ENCODE data around the gene ISM1. TPM values are rescaled to one million over a fixed set of nuclear protein-coding genes. Genes with fewer than 3 reads are reported as not detected.

Gene ISM1
- total RNA-seq, 1 donor from 2014 or later = 0.29 TPM

DNA sequence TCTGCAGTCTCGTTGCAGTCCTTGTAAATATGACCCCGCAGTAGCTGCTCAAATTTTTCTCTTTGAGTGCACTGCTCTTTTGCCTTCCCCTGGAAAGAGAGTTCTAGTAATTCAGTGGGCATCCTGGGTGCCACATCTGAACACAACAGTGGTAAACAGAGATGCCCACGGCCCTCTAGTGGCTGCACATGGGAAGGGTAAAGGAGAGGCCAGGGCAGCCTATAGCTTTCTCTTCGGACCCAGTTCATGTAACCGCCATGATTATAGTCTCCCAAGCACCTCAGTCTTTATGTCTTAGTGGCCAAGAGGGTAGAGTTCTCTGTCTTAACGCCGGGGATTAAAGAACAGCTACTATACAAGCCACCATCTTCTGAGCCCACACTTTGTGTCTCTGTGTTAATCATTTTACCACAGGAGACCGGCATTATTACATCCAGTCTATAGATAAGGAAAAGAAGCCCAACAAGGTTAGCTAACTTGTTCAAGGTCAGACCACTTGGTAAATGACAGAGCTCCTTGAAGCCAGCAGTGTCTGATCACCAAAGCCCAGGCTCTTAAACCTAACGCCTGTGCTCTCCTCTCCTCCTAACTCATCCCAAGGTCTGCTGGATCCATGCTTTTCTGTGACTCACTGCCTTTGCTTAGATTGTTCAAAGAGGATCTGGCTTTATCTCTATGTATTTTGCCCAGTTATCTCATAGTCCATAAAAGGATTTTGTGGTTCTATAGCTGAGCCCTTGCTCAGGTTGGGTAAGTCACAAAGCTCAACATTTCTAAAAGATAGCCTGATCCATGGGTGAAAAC is 81.8 kb downstream of the ISM1 start:
- DNase-seq (ENCODE audit: extremely low read depth, low read depth, low spot score) = no peak

DNA sequence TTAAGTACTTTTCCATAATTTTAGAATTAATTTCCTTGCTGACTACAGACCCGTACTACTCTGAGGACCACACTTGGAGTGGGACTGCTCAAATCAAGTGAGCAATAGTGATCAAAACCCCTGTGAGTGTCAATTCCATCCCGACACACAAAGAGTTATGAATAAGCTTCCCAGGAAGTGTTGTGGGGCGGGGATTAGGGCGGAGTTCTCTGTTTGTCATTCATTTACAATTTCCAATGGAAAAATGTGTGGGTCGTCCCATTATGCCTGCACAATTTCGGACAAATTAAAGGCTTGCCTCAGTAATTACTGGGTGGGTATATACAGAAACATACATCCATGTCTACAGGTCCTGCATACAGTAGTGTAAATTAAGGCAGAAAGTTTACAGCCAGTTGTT is 84.2 kb downstream of the ISM1 start:
- DNase-seq (ENCODE audit: extremely low read depth, low read depth, low spot score) = no peak

DNA sequence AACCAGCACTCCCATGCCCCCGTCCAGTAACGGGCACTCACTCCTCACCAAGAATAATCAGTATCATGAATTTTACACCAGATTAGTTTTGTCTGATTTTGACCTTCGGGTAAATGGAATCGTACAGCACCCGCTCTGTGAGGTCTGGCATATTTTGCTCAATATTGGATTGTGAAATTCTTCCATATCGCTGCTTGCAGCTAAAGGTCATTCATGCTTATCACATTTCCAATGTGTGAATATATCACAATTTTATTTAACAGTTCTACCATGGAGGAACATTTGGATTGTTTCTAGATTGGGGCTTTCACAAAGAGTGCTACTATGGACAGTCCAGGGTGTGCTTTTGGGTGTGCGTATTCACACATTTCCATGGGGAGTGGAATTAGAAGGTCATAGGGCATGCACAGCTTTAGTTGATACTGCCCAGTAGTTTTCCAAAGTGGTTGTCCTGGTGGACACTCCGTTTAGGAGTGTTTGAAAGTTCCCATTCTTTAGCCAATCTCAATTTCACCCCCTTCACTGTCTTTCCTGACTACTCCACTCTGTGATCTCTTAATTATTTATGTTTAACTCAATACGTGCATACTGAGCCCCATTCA is 86.6 kb downstream of the ISM1 start:
- no peak for DNase-seq (ENCODE audit: extremely low read depth, low read depth, low spot score)

DNA sequence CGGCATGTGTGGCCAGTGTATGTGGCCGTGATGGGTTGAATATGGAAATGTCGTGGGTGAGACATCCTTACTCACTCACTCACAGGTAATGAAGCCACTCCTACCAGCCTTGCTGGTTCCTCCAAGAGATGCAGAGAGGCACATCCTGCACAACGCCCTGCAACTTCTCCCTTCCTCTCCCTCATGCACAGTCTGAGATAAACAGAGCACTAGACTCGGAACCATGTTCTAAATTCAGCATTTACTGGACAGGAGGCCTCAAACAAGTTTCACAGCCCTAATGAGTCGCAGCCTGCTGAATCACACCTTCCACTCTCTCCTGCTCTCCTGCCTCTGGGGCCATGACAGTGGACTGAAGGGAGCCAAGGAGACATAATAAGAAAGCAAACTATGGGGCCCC is 91.2 kb downstream of the ISM1 start:
- DNase-seq (ENCODE audit: extremely low read depth, low read depth, low spot score) = no peak

DNA sequence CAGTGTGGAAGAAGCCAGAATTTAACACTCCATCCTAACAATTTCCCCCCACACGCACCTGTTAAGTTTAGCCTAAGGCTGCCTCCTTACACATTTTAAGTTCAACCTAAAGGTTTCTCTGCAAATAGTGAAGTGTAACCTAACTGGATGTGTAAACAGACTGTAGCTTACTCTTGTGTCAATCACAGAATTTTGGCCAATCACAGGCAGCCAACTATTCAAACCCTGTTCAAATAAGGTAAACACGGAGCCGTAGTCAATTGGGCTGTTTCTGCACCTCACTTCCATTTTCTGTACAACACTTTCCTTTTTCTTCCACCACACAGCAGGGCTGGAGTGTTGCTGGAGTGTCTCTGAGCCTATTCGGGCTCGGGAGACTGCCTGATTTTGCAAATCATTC is 92.1 kb downstream of the ISM1 start:
- DNase-seq (ENCODE audit: extremely low read depth, low read depth, low spot score) = no peak

DNA sequence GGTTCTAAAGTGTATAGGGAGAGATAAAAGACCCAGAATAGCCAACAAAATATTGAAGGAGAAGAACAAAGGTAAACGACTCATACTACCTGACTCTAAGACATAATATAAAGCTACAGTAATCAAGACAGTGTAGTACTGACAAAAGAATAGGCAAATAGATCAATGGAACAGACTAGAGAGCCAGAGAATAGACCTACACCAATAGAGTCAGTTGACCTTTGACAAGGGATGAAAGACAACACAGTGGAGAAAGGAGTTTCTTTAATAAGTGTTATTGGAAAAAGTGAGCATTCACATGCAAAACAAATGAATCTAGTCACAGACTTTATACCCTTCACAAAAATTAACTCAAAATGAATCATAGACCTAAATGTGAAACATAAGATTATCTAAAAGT is 96.4 kb downstream of the ISM1 start:
- DNase-seq (ENCODE audit: extremely low read depth, low read depth, low spot score) = no peak

DNA sequence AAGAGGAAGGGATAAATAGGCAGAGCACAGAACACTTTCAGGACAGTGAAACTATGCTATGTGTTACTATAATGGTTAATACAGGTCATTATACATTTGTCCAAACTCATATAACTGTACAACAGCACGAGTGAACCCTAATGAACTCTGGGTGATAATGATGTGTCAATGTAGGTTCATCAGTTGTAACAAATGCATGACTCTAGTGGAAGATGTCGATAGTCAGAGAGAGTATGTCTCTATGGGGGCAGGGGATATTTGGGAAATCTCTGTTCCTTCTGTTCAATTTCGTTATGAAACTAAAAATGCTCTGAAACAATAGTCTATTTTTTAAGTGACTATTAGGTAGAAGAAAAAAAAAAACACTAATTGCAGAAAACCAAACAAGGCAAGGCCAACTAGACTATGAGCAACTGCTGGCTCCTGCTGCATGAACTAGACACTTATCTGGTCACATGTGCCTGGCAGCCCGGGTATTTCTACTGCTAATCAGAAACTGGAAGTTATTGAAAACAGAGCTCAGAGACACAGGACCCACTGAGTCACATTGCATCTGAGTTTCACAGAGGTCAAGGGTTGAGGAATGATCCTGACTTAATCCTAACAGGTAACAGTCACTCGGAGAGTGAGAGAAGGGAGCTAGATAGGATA is 97.9 kb downstream of the ISM1 start:
- no peak for DNase-seq (ENCODE audit: extremely low read depth, low read depth, low spot score)

DNA sequence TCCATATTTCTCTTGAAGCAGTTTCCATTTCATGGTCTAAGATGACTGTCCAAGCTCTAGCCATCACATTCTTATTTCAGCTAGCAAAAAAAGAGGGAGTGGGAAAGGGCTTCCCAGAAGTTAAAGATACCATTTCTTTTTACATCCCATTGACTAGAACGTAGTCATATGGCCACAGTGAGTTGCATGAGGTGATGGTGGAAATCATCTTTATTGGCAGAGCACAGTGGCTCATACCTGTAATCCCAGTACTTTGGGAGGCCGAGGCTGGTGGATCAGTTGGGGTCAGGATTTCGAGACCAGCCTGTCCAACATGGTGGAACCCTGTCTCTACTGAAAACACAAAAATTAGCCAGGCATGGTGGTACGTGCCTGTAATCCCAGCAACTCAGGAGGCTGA is 99.6 kb downstream of the ISM1 start:
- DNase-seq (ENCODE audit: extremely low read depth, low read depth, low spot score) = no peak

DNA sequence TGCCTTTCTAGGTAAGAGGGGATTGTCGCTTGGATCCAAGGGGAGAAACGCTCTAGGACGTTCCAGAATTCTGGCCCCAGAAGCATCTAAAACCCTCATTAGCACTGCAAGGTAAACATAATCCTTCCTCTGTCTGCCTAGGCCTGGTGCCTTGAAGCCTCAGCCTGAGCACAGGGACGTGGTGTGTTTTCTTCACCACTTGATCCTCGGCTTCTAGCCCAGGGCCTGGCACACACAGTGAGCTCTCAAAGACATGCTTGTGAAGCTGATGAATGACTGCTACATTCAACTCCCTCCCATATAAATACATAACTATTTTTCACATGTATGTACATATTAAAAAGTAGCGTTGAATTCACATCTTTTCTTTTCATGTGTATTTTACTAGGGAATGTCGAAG is 100.3 kb downstream of the ISM1 start:
- no peak for DNase-seq (ENCODE audit: extremely low read depth, low read depth, low spot score)

DNA sequence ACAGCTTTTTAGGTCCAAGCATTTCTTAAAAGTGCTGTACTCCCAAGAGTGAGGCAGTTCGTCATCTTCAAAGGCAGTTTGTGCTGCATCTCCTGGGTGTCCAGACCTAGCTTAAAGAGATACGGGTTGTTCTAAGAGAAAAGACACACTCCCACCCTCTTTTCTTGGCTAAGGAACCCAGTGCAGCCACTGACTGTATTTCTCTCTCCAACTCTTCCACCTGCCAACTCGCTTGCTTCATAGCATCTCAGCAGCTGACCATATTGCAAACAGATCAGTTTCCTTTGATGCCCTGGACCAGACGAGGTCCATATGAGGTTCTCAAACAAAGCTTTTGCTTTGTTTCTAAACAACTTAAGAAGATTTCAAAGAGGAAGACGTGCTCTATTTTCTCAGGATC is 101.1 kb downstream of the ISM1 start:
- no peak for DNase-seq (ENCODE audit: extremely low read depth, low read depth, low spot score)

DNA sequence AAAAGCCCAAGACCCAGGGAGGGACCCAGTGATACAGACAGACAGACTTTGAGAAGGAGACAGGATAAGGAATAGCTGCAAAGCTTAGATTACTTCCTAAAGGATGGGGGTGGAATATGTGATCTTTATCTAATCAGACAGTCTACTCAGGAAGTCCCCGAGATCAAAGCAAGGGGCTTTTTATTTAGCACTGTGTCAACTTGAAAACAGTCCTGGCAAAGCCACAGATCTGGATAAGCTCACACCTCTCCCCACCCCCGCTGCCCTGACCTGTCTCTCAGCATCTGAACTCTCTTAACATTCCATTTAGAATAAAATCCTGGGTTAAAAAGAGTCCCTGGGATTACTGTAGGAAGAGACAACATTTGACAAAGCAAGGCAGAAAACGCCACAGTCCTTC is 101.5 kb downstream of the ISM1 start:
- no peak for DNase-seq (ENCODE audit: extremely low read depth, low read depth, low spot score)

DNA sequence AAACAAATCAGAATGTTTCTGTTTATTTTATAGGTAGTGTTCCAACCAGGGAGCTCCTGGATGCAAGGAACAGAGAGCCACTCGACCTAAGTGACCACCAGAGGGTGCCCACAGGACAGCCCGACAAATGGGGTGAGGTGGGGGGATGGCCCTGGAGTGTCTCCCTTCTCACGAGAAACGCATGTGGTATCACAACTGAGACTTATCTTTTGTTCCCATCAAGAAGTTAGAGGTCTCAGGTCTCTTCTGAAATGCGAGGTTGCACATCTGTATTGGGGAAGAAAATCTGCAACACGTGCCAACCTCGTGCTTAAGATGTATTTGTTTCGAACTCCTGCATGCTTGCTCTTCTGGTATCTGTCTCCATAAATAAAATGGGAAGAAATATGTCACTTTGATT is 104.0 kb downstream of the ISM1 start:
- no peak for DNase-seq (ENCODE audit: extremely low read depth, low read depth, low spot score)

DNA sequence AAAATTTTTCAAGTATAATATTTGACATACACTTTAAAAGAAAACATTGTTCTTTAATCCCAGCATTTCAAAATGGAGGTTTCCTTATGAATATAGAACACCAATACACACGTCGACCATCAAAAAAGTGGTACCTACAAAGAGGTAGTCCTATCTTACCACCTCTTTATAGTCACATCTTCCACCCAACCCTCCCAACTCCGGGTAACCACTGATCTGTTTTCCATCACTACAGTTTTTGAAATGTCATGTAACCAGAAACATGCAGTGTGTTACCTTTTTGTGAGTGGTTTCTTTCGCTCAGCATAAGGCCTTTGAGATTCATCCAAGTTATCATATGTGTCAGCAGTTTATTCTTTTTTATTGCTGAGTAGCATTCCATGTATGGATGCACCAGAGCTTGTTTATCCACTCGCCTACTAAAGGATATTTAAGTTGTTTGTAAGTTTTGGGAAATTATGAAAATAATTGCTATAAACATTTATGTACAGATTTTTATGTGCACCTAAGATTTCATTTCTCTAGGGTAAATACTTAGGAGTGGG is 104.8 kb downstream of the ISM1 start:
- DNase-seq (ENCODE audit: extremely low read depth, low read depth, low spot score) = no peak

DNA sequence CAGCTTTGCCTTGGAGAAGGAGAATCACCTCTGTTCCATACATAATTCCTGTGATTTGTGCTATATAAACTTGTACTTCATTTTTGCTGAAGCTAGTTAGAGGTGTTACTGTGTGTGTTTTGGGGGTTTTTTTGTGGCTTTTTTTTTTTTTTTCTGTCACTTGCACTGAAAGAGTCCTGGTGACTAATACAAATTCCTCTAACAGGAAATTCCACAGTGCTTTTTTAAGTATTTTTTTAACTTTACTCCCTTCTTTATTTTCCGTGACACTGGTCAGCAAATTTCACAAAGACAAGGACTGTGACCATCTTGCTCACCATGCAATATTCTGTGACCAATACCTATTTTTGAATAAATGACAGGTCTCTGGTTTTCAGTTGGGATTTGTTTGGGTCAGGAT is 110.5 kb downstream of the ISM1 start:
- DNase-seq (ENCODE audit: extremely low read depth, low read depth, low spot score) = no peak

DNA sequence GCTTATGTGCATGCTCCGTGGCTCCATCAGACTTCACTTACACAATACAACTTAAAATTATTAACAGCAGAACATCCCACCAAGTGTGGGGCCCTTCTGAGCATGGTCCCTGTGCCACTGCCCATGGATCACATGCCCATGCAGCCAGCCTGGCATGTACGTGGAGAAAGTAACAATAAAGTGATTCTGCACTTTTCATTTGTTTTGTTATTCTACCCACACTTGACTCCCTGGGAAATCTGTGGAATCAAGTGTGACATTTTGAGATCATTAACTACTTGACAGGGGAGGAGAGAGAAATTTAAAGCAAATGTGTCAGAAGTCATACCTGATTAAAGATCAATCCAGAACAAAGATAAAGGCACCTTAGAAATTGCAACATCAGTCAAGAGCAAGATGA is 112.0 kb downstream of the ISM1 start:
- no peak for DNase-seq (ENCODE audit: extremely low read depth, low read depth, low spot score)

DNA sequence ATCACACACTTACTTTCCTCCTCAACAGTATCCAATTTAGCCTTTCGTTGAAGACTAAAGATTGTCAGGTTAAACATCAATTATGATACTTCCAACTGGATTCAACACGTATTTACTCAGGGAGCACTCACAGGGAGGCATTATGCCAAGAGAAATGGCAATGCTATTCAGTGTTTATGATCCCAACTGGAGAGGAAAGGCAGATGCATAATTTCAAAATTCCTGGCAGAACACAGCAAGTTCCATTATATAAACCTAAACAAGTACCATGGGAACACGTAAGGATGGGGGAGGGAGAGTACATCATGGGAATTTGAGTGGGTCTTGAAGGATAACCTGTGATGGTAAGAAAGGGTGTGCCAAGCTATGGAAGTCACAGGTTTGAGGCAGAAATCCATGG is 112.7 kb downstream of the ISM1 start:
- DNase-seq (ENCODE audit: extremely low read depth, low read depth, low spot score) = no peak

DNA sequence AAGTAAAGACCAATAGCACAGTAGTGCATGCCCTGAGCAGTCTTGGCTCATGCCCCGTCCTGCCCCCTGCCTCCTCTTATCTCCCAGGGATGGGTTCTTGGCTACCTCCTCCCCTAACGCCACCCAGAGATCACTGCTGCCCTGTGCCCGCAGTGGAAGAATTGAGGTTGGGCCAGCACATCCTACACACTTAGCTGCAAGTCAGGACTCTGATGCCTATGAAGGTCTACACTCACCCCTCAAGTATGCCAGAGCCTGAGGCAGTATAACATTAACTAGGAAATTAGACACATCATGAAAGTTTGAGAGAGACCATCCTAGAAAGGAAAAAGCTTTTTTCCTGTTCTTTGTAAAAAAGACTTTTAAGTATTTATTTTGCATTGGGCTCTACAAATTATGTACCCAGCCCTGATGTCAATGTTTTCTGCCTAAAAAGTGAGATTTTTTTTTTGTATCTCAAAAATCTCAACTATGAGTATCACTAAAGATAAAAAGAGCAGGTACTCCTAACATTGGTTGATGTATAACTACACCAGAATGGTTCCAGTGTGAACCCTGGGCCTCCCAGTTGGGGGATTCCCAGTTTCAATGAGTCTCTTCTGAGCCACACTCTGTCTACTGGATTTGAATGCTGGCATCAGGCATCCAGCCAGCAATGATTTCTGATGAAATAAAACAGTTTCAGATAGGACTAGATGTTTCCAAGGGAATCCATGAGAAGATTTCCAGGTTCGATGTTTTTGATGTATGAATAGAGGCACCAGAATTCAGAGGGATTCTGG is 115.4 kb downstream of the ISM1 start:
- DNase-seq (ENCODE audit: extremely low read depth, low read depth, low spot score) = no peak

DNA sequence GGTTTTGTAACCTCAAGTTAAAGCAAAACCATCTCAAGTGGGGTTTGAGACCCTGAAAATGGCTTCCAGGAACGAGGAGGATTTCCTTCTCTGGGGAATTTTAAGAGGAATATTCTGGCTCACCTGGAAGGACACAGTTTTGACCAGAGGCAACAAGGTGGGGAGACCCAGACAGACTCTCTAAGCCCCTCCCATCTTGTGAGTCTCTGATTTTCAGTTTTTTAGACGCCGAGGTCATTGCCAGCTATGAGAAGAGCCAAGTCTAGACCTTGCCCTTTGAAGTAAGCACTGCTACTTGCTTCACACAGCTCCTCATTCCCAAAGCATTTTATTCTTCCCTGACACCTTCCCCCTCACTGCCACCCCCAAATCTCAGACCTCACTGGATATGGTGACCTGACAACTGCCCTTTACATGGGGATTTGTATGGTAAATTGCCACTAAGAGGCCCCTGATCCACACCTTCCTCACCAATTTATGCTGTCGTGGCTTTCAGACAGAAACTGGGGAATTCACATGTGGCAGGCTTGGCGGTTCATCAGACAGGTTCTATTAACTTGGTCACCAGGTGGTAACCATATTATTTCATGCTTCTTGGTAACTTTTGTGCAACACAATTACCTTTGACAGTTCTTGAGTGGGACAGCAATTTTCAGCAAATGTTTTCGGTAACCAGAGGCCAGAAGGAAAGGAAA is 116.2 kb downstream of the ISM1 start:
- no peak for DNase-seq (ENCODE audit: extremely low read depth, low read depth, low spot score)

DNA sequence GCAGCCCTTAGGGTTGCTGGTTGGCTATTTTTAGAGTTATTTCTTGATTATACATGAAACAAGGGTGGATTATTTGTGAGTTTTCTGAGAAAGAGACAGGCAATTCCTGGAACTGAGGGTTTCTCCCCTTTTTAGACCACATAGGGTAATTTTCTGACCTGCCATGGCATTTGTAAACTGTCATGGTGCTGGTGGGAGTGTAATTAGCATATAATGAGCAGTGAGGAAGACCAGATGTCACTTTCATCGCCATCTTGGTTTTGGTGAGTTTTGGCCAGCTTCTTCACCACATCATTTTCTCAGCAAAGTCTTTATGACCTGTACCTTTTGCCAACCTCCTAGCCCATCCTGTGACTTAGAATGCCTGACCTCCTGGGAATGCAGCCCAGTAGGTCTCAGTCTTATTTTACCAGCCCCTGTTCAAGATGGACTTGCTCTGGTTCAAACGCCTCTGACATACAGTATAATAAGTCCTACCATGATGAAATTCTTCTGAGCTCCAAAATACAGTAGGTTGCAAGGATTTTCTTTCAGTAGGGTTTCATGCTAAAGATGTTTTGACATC is 117.1 kb downstream of the ISM1 start:
- DNase-seq (ENCODE audit: extremely low read depth, low read depth, low spot score) = no peak

DNA sequence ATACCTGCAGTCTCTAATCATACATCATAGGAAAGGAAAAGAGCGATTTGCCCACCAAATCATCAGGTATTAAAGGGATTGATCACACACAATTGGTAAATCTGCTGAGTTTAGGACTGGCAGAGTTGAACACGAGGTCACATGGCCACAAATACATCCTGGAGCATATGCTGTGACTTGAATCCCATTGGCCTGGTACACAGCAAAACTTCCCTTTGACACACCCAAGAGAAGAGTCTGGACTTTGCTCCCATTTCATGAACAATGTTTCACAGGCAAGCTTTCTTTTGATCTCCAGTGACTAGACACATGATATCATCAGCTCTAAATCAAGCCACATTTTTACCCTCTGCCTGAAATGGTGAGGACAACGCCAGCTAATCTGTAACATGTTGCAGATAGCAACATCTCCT is 117.9 kb downstream of the ISM1 start:
- DNase-seq (ENCODE audit: extremely low read depth, low read depth, low spot score) = no peak
